Bronchial epithelial cell (primary cell): ENCODE results near the gene RTF2. TPM values are rescaled to one million over a fixed set of nuclear protein-coding genes. Genes with fewer than 3 reads are reported as not detected.

Experiments
- DNase-seq: peaks from one replicate; pipeline ENCODE4 v3.0.0-alpha.2; 2010; ENCODE audit warnings: low read depth
- FAIRE-seq: peaks from 2 replicates; lab custom pipeline; 2011; peaks lifted over from hg19 to GRCh38; lab: Jason Lieb, UNC
- H3K27me3 ChIP-seq: 2 replicates; pipeline ENCODE4 v1.5.1; 2011; ENCODE audit warnings: low read length; ENCODE audit not compliant: control insufficient read depth, insufficient read depth
- H3K36me3 ChIP-seq: 2 replicates; pipeline ENCODE4 v1.5.1; 2011; ENCODE audit warnings: low read length; ENCODE audit not compliant: control insufficient read depth, insufficient read depth
- H3K4me3 ChIP-seq: 2 replicates; pipeline ENCODE4 v1.5.1; 2011; ENCODE audit warnings: mild to moderate bottlenecking, low read depth, low read length, control low read depth
- total RNA-seq: library from RNA; depleted of rRNA; stranded (reverse); fragments of >200 nt; gene quantifications from 2 replicates; pipeline ENCODE4 v1.2.1, GENCODE V29; 2014
- TF ChIP-seq, protein P1 (sequence below): IDR thresholded peaks from 2 replicates; pipeline ENCODE4 v1.5.1; 2011; ENCODE audit warnings: mild to moderate bottlenecking, moderate library complexity, low read length, control low read depth, inconsistent platforms; ENCODE audit not compliant: insufficient read depth, severe bottlenecking

The RTF2 gene
- total RNA-seq, 1 donor from 2014 or later = 60.0 TPM

DNA sequence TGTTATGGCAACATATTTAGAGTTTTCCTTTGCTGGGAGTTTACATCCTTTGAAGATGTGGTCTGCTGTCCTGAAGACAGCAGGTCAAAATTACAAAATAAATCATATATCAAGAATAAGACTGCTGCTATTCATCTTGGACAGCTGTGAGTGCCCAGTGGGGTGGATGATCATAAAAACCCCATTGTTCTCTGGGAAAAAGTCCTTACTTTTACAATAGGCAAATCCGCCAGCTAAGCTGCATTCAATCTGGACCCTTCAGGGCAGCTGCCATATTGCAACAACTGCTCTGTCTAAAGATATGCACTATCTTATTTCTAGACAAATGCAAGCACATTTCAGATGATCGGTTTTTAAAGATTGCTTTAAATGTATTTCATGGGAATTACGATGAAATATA is 37.0 kb upstream of the RTF2 start:
- TF ChIP-seq, protein P1, sequence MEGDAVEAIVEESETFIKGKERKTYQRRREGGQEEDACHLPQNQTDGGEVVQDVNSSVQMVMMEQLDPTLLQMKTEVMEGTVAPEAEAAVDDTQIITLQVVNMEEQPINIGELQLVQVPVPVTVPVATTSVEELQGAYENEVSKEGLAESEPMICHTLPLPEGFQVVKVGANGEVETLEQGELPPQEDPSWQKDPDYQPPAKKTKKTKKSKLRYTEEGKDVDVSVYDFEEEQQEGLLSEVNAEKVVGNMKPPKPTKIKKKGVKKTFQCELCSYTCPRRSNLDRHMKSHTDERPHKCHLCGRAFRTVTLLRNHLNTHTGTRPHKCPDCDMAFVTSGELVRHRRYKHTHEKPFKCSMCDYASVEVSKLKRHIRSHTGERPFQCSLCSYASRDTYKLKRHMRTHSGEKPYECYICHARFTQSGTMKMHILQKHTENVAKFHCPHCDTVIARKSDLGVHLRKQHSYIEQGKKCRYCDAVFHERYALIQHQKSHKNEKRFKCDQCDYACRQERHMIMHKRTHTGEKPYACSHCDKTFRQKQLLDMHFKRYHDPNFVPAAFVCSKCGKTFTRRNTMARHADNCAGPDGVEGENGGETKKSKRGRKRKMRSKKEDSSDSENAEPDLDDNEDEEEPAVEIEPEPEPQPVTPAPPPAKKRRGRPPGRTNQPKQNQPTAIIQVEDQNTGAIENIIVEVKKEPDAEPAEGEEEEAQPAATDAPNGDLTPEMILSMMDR = no peak
- no peak for FAIRE-seq
- Histone ChIP-seq H3K27me3 (no peaks in the 10 kb centered on the region), H3K4me3 (no peak overlapping the region), H3K36me3 (no peaks in the 10 kb centered on the region)
- no peak for DNase-seq

GRCh38 chr20:56433221-56433879 is 35.1 kb upstream of the RTF2 start:
- Histone ChIP-seq H3K4me3 (no peak overlapping the region), H3K27me3 (no peaks in the 10 kb centered on the region), H3K36me3 (no peaks in the 10 kb centered on the region)
- FAIRE-seq (no peak), DNase-seq (no peak)
- TF ChIP-seq, protein P1 = no peak

DNA sequence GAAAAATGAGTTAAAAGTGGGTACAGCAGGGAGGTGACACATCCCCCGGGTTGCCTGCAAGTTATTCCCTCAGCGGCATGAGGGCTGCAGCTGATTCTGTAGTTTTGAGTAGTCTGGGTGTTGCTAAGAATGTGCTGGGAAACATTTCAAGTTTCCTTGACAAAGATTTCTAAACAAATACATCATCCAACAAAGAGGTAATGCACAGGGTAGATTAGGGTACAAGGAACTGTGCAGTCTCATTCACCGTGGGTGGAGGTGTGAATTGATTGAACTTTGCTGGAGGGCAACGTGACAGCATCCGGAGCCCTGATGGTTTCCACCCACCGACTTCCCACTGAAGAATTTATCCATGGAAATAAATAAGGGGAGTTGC is 34.6 kb upstream of the RTF2 start:
- Histone ChIP-seq H3K4me3 (no peak overlapping the region), H3K27me3 (no peaks in the 10 kb centered on the region), H3K36me3 (no peaks in the 10 kb centered on the region)
- DNase-seq = no peak
- TF ChIP-seq, protein P1 = no peak
- FAIRE-seq = no peak

DNA sequence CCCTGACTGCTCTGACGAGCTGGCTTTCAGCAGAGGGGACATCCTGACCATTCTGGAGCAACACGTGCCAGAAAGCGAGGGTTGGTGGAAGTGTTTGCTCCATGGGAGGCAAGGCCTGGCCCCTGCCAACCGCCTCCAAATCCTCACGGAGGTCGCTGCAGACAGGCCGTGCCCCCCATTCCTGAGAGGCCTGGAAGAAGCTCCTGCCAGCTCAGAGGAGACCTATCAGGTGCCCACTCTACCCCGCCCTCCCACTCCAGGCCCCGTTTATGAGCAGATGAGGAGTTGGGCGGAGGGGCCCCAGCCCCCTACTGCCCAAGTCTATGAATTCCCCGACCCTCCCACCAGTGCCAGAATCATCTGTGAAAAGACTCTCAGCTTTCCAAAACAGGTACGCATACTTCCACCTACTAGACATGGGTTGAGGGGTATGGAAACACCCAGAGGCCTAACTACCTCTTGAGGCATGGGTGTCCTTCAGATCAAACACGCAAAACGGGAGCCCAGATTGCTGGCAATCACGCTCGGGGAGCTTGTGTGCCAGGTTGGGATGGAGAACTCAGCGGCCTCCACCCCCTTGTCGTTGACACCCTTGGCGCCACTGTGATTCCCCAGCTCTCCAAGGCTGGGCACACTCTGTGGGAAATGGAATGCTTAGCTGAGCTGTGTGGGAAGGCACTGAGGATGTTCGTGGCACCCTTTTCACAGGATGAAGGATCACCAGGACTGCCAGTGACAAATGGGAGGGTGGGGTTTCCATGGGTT is 31.0 kb upstream of the RTF2 start:
- TF ChIP-seq, protein P1 = no peak
- H3K4me3 ChIP-seq = no peak overlapping the region
- FAIRE-seq (no peak), DNase-seq (no peak)
- H3K27me3 ChIP-seq = no peaks in the 10 kb centered on the region
- no peaks in the 10 kb centered on the region for H3K36me3 ChIP-seq

GRCh38 chr20:56438284-56438683 is 30.1 kb upstream of the RTF2 start:
- no peaks in the 10 kb centered on the region for H3K27me3 ChIP-seq
- TF ChIP-seq, protein P1 = no peak
- H3K36me3 ChIP-seq = no peaks in the 10 kb centered on the region
- no peak overlapping the region for H3K4me3 ChIP-seq
- FAIRE-seq (no peak), DNase-seq (no peak)
